ENCODE measurements around the gene GIT2. TPM values are rescaled to one million over a fixed set of nuclear protein-coding genes. Genes with fewer than 3 reads are reported as not detected.
A peak's percentile ranks its signal among the peaks of the same experiment; 100 is the strongest.

The GIT2 gene
- total and polyA plus RNA-seq, 2 experiments from 2014 or later, result 15.8 to 20.9 TPM

GRCh38 chr12:109999649-109999971, 3.4 kb upstream of the GIT2 start (continued):
- no peak for TF ChIP-seq ZNF462 (CRISPR knock-in tag; IDR thresholded peaks at IDR 0.05)

GRCh38 chr12:109998904-109999648, 2.9 kb upstream of the GIT2 start, which contains the start of gene ANKRD13A:
ANKRD13A (plus strand) TSS chr12:109999430; CDS start chr12:109999689, 259 bp downstream.
- H3K4me3 Mint-ChIP-seq, result peak within 1 kb of the TSS; percentile 91
- no peaks in the 10 kb centered on the region for H3K9me3 Mint-ChIP-seq

More at GRCh38 chr12:109998904-109999648, 2.9 kb upstream of the GIT2 start, which contains the start of gene ANKRD13A:
- Mint-ChIP-seq H3K27me3 (ENCODE audit: insufficient read depth, low read depth, poor library complexity) (peaks cover 16% of the 10 kb centered on the region), H3K4me1 (peaks cover 19% of the 10 kb centered on the region), H3K36me3 (ENCODE audit: low read depth) (no peaks in the 10 kb centered on the region; the same call in 2 of the 3 replicates), H3K27ac (peak within 1 kb of the TSS; percentile 99)
- H3K79me2 ChIP-seq (replicated peaks; ENCODE audit: insufficient read depth), result peaks cover 10% of the 10 kb centered on the region
- 0 out of 2 replicates have a peak, but pooled peaks cover 3% of the 10 kb centered on the region for H3K9me2 ChIP-seq (ENCODE audit: insufficient read depth)
- H2AFZ ChIP-seq, result peak within 1 kb of the TSS; percentile 96
- peak within 1 kb of the TSS; percentile 79 for H3K4me3 ChIP-seq
- peak within 1 kb of the TSS; percentile 99 for H3K4me2 ChIP-seq
- peak; percentile 96 for DNase-seq (ENCODE audit: low spot score)
- H3F3A ChIP-seq (replicated peaks; ENCODE audit: low read depth), result 0 out of 2 replicates have a peak, but pooled peaks cover 2% of the 10 kb centered on the region
- ATAC-seq, result peak; percentile 71
- H3K36me3 ChIP-seq (ENCODE audit: insufficient read depth), result no peaks in the 10 kb centered on the region
- H3K27ac ChIP-seq (ENCODE audit: low read depth), result no peak within 1 kb of the TSS
- peaks cover 25% of the 10 kb centered on the region for H3K4me1 ChIP-seq (ENCODE audit: insufficient read depth)
- H4K20me1 ChIP-seq (replicated peaks; ENCODE audit: insufficient read depth), result peaks cover 11% of the 10 kb centered on the region
- H3K27me3 ChIP-seq (ENCODE audit: insufficient read depth), result peaks cover 19% of the 10 kb centered on the region
- TF ChIP-seq CREB1 (CRISPR knock-in tag; IDR thresholded peaks at IDR 0.05; ENCODE audit: low read depth) (peak; percentile 72), JUNB (IDR thresholded peaks at IDR 0.05; ENCODE audit: unreplicated experiment) (no peak), ETS1 (IDR thresholded peaks at IDR 0.05) (peak; percentile 85), POLR2AphosphoS5 (IDR thresholded peaks at IDR 0.05; ENCODE audit: low read depth) (peak; percentile 43; the same call in 1 of the 2 replicates)

Measured in GM23338 (cell line).